Iris pigment epithelial cell (primary cell): ENCODE measurements around the gene ZNF365.
A peak's percentile ranks its signal among the peaks of the same experiment; 100 is the strongest.
"Not testable (repeated sequence)": the region's sequence is repeated elsewhere in the genome, so short reads cannot be mapped to it uniquely, and the experiment has no call there.

Source experiments
- DNase-seq: peaks from one replicate; pipeline ENCODE4 v3.0.0-alpha.2; 2011; ENCODE audit warnings: low read depth

ZNF365 gene, protein sequence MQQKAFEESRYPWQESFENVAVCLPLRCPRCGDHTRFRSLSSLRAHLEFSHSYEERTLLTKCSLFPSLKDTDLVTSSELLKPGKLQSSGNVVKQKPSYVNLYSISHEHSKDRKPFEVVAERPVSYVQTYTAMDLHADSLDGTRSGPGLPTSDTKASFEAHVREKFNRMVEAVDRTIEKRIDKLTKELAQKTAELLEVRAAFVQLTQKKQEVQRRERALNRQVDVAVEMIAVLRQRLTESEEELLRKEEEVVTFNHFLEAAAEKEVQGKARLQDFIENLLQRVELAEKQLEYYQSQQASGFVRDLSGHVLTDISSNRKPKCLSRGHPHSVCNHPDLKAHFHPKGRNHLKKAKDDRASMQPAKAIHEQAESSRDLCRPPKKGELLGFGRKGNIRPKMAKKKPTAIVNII

DNA sequence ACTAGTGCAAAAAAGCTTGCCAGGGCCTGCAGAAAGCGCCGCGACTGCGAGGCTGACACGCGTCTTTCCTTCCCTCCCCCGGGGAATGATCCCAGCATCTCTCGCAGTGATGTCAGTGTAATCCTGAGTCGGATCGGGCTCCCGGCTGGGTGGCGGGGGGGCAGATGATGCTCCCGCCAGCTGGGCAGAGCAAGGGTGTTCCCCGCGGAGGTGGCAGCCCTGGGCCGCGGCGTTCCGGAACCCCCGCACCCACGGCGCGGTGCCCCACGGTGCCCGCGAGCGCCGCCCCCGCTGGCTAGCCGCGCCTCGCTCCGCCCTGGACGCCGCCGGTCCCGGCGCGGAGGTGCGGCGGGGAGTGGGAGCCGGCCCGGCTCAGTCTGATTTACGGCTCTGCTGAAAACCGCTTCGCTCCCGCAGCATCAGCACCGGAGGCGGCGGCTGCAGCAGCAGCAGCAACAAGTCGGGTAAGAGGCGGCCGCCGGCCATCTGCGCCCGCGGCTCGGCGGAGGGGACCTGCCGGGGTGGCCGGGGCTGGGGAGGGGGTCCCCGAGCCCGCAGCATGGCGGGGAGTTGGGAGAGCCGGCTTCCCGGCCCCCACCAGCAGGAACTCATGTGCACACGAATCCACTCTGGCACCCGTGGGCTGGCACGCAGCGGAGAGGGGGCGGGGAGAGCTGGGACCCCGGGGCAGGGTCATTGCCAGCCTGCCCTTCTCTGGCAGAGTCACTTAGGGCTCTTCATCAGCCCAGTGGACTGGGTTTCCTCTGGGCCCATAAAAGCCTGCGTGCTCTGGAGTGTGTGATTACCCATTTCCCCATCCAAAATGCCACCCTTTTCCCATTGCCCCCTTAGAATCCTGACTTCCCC, at the start of gene ZNF365:
ZNF365 (plus strand) TSS at position 375 of the 867 bp plus-strand sequence. CDS start 1,825 bp downstream, outside the sequence.
- DNase-seq, result peak; percentile 29

DNA sequence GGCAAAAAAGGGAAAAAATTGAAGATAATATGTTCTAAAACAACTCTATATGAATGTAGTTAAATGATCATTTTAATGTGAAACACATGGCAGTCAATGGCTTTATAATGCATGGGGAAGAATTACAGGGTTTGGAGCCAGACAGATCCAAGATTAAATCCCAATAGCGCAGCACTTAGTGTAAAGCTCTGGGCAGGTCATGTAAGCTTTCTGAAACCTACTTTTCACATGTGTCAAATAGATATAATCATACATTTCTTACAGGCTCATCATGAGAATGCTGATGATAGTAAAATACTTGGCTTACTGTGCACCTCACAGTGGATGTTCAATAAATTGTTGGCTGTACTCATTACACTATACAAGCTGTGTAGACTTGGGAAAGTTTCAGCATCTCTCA, 48.0 kb upstream of the ZNF365 start:
- DNase-seq, result no peak

DNA sequence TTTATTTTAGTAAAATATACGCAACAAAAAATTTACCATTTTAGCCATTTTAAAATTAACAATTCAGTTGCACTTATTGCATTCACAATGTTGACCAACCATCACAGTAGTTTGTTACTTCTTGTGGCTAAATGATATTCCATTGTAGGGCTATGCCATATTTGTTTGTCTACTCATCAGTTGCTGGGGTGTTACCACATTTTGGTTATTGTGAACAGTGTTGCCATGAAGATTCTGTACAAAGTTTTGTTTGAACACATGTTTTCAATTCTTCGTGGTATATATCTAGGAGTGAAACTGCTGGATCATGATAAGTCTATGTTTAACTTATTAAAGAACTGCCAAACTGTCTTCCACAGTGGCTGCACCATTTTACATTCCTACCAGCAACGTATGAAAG, 46.3 kb upstream of the ZNF365 start:
- DNase-seq, result no peak

DNA sequence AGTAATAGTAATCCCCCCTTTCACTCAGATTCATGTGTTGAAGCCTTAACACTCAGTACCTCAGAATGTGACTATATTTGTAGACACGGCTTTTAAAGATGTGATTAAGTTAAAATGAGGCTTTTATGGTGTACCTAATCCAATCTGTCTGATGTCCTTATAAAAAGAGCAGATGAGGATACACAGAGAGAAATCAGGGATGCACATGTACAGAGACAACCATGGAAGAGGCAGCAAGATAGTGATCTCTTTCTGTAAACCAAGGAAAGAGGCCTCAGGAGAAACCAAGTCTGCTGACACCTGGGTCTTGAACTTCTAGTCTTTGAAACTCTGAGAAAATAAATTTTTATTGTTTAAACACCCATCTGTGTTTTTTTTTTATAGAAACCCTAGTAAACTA, 44.0 kb upstream of the ZNF365 start:
- DNase-seq, result no peak

DNA sequence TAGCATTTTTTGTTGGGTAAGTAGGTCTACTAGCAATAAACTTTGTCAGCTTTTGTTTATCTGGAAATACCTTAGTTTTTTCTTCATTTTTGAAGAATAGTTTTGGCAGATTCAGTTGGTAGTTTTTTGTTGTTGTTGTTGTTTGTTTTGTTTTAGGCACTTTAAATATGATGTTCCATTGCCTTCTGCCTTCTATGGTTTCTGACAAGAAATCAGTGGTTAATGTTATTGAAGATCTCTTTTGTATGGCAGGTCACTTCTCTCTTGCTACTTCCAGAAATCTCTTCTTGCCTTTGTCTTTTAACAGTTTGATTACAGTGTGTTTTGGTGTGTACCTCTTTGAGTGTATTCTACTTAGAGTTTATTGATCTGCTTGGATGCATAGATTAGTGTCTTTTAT, 41.8 kb upstream of the ZNF365 start:
- no peak for DNase-seq

DNA sequence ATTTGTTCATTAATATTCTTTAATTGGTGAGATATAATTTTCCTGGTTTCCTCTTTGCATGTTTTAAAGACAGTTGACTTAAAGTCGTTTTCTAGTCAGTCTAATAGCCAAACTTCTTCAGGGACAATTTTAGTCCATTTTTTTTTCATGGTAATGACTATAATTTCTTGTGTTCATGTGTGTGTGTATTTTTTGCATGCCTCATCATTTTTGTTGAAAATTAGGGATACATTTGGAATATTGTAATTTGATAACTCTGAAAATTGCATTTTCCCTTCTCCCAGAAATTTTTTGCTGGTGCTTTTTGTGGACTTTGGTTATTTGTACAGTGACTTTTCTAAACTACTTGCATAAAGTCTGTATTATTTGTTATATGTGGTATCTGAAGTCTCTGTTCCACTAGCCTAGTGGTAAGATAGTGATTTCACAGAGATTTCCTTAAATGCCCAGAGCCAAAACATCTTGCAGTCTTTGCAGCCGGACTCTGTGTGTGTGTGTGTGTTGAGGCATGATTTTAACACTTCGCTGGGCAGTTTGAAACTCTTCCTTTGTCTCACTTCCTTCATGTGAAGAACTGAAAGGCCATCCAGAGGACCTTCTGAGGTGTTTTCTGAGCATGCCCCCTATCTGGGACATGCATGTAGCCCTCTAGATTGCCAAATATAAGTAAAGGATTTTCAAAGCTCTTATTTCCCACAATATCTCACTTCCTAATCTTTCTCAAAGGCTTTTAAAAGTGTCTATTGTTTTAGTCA, 40.9 kb upstream of the ZNF365 start:
- no peak for DNase-seq

DNA sequence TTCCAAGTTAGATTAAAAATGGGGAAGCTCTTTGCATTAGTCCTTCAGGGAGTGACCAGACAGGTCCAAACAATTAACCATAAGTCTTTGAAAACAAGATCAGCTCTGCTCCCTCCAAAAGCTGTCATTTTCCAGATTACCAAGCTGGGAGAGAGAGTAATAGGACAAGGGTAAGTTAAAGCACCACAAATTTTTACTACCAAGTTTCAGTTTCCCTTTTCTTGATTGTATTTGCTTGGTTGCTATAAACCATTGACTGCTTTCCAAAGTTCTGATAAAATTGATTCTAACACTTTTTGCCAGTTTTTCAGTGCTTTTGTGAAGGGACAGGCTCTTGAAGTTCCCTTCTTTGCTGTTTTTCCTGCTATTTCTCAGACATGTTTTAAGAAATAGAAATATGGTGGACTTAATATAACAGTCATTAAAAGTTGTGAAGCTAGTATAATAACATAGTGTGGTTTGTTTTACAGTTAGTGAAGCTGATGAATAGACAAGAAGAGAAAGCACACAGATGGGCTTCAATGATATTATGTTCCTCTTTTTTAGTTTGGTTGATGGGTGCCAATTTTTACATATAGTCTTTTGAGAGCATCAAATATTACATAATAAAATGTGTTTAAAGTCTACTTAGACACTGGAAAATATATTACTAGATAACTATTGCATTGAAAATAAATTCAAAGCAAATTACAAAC, 40.0 kb upstream of the ZNF365 start:
- no peak for DNase-seq

DNA sequence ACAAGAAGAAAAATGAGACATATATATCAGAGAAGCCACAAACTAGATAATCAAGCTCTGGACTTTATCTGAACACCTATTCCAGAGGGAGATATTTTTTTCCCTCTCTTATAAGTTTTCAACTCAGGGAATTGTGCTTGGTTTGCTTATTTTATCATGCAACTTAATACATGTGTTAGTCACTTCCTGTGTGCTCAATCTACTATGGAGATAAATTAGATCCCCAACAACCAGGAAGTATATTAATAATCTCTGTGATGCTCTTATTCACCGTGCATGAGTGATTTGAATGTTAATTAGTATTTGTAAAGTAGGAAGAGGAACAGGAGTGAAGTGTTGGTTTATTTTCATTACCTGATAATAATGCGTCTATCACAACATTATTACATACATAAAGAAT, 38.8 kb upstream of the ZNF365 start:
- DNase-seq, result peak; percentile 30

DNA sequence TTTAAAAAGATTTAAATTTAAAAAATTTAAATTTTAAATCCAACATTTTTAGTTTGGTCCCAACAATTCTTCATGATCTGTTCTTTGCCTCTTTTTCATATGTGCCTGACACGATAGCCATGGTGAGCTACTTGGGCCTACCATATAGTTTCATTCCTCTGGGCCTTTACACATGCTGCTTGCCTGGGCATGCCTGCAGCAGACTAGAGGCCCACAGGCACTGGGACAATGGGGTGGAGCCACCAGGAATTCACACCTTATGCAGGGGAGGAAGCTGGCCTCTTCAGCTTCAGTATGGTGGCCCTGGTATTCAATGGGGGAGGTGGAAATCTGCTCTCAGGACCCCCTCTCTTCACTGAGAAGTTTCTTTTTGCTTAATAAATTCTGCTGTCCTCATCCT, 37.8 kb upstream of the ZNF365 start:
- no peak for DNase-seq

DNA sequence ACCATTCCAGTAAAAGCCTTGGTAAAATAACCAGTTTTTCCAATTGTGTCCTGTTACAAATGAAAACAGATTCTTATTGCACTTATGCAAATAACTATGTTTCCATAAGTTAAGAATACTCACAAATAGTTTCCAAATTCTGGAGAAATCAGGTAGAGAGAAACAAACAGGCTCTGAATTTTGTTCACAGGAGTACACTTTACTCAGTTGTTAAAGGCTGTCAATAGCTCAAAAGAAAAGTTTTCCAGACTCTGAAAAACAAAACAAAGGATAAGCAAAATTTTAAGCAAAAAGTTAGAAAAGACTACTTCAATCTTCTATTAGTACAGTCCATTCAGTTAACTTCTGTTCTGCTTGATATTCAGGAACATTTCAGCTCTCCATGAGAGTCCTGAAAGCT, 32.8 kb upstream of the ZNF365 start:
- no peak for DNase-seq

DNA sequence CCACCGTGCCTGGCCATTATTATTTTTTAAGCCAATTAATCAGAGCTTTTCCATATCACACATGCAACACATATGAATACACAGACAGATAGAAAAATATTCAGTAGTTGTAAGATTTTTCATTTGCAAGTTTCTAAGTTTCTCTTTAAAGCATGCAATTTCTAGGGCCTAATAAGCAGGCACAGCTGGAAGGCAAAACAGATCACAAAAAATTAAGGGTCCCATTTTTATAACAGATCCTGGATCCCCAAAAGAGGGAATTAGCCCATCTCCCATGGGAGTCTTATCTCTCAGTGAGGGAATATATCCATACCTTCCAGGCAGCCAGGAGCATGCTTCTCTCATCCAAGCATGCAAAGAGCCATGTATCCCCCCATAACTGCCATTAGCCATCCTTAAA, 31.2 kb upstream of the ZNF365 start:
- DNase-seq, result no peak

DNA sequence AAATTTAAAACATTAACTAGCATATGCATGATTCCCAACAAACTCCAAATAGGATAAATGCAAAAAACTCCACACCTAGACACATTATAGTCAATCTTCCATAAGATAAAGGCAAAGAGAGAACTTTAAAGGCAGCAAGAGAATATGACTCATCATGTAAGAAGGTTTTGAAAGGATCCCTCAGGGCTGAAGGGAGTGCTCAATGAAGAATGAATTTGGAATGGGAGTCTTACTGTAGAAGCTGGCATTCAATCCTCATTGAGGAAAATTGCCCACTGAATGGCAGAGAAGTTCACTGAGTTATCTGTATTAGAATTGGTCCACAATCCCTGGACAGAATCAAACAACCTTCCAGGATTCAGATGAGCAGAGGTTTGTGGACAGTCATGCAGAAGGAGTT, 26.1 kb upstream of the ZNF365 start:
- DNase-seq, result no peak

DNA sequence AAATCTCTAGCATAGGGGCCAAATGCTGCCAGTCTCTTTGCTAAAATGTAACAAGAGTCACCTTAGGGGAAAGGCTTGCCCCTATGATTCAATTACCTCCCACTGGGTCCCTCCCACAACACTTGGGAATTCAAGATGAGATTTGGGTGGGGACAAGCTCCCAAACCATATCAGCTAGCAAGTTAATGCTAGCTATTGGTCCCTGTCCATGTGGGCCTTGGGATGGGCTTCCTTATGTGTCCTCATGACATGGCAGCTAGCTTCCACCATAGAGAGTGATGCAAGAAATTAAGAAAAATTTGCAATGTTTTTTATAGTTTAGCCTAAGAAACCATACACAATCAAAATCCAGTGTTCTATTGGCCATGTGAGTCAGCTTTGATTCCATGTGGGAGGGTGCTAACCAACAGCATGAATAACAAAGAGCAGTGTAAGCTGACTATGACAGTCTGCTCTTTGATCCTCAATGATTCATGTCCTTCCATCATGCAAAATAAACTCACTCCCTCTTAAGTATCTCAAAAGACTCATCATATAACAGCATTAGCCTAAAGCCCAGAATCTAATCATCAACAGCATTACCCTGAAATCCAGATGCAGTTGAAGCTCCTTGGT, 21.7 kb upstream of the ZNF365 start:
- DNase-seq, result peak; percentile 62

DNA sequence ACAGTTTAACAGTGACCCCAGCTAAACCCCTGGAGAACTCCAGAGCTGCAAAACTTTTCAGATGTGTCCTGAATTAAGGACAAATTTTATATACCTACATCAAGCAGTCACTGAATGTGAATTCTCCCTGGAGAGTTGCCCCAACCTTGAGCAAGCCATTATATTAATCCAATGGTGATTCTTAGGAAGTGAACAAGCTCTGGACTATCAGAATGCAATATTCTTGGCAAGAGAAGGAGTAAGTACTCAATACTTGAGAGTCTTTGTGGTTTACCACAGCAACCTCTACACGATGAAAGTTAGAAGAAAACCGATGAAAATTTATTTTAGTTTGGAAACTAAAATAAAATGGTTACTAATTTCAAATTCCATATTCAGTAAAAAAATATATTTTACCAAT, 19.3 kb upstream of the ZNF365 start:
- DNase-seq, result peak; percentile 73

DNA sequence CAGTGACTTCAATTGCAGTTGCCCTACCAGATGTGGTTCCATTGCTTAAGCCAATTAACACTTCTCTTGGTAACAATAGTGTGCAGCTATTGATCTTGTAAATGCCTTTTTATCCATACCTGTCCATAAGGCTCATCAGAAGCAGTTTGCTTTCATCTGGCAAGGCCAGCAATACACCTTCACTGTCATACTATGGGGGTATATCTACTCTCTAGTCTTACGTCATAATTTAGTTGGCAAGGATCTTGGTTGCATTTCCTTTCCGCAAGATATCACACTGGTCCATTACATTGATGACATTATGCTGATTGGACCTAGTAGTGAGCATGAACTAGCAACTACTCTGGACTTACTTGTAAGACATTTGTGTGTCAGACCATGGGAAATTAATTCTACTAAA, 17.7 kb upstream of the ZNF365 start:
- DNase-seq, result no peak

DNA sequence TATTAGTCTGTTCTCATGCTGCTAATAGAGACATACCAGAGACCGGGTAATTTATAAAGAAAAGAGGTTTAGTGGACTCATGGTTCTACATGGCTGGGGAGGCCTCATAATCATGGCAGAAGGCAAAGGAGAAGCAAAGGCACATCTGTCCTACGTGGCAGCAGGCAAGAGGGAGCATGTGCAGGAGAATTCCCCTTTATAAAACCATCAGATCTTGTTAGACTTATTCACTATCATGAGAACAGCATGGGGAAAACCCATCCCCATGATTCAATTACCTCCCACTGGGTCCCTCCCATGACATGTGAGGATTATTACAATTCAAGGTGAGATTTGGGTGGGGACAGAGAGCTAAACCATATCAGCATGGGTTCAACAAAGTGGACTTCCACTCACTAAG, 16.0 kb upstream of the ZNF365 start:
- DNase-seq, result not testable (repeated sequence)

DNA sequence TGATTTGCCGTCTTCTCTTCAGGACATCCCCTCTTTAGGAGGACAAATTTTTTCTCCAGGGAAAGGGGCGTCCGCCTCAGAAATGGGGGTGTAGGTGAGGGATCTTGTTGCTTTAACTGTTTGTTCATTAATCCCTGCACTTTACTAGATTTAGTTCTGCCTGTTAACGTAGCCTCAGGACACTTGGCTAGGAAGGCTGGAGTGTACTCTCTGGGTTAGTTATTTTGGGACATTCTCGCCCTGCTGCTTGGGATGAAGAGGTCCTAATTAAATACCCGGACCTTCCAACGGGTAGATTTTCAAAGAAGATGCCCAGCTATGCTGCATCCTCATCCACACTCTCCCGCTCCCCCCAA, 552 bp upstream of the ZNF365 start:
- no peak for DNase-seq

DNA sequence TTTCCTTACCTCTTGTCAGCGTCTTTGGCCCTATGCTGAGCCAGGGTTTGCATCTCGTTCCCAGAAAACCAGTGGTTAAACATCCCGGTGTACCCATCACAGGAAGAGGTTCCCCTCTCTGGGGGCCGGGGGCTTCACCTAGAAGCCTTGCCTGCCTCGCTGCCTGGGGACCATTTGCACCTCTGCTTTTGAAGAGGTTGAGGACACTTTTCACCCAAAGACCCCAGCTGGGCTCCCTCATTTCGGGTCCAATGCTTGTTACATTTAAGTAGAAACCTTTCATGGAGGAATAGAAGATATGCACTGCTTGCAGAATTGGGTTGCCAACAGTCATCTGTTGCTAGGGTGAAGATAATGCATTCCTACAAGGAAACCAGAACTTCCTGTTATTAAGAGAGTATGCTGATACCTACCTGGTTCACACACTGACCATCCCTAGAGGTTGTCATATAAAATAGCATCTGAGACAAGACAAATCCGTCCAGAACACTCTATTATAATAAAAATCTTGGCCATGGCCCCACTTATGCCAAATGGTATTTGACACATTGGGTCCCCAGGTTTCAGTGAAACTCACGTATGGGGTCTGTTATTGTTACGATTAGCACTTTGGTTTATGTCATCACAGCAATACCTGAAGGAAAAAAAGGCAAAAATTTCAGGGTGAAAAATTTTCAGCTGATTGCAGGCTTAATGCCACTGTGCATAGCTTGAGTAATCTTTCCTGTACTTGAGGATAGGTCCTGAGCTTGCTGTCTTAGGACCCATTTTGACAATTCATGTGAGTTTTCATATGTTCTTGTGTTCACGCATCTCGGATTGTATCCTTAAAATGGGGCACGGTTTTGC, 917 bp downstream of the ZNF365 start:
- DNase-seq, result peak; percentile 28

DNA sequence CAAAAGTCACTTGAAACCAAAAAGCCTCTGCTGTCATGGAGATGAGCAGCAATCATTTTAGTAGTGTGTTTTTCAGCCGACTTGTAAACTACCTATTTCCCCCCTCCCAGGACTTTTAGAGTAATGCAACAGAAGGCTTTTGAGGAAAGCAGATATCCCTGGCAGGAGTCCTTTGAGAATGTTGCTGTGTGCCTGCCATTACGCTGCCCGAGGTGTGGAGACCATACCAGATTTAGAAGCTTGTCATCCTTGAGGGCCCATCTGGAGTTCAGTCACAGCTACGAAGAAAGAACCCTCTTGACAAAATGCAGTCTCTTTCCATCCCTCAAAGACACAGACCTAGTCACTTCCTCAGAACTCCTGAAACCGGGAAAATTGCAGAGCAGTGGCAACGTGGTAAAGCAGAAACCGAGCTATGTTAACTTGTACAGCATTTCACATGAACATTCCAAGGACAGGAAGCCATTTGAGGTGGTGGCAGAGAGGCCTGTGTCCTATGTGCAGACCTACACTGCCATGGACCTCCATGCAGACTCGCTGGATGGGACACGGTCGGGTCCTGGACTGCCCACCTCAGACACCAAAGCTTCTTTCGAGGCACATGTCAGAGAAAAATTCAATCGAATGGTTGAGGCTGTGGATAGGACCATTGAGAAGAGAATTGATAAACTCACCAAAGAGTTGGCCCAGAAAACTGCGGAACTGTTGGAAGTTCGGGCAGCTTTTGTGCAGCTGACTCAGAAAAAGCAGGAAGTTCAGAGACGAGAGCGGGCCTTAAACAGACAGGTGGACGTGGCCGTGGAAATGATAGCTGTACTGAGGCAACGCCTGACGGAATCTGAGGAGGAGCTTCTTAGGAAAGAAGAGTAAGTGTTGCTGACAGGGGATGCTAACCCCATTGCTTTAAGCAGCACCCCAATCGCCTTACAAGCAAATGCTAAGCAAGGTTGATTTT, 2.2 kb downstream of the ZNF365 start:
- no peak for DNase-seq
